Hepatocyte (in vitro differentiated cells): ENCODE measurements around the gene SMIM5.

Experiments
- CTCF ChIP-seq: fragments of 200-600 bp; sonication (generic); IDR thresholded peaks from 2 replicates; pipeline ENCODE4 v1.5.1; 2016; ENCODE audit warnings: antibody characterized with exemption, mild to moderate bottlenecking; ENCODE audit not compliant: poor library complexity
- EZH2 ChIP-seq: fragments of 200-600 bp; sonication (generic); IDR thresholded peaks from 2 replicates; pipeline ENCODE4 v1.6.1; 2016; ENCODE audit warnings: antibody characterized with exemption, mild to moderate bottlenecking, borderline replicate concordance
- EZH2phosphoT487 ChIP-seq: fragments of 200-600 bp; sonication (generic); IDR thresholded peaks from one replicate; pipeline ENCODE4 v1.6.1; 2018; ENCODE audit warnings: antibody characterized with exemption, mild to moderate bottlenecking, low read depth, moderate library complexity; ENCODE audit not compliant: unreplicated experiment, severe bottlenecking

- no peak for TF ChIP-seq CTCF
- no peak for TF ChIP-seq EZH2
- TF ChIP-seq EZH2phosphoT487 = no peak
Observed at GRCh38 chr17:75617218-75617617, 16.0 kb upstream of the SMIM5 start.
